WTC11 (cell line): ENCODE results near the gene FUZ. TPM values are rescaled to one million over a fixed set of nuclear protein-coding genes. Genes with fewer than 3 reads are reported as not detected.

Source experiments
- EMX1 ChIP-seq: fragments of 250-450 bp; sonication (Bioruptor Pico); IDR thresholded peaks from 2 replicates; pipeline ENCODE4 v1.8.0; 2021; ENCODE audit warnings: mild to moderate bottlenecking
- FOXJ3 ChIP-seq: sonication (generic); formaldehyde crosslinking; IDR thresholded peaks from 2 replicates; pipeline ENCODE4 v1.9.0; 2021; ENCODE audit warnings: missing genetic modification reagents, mild to moderate bottlenecking, borderline replicate concordance
- GTF2I ChIP-seq: fragments of 250-450 bp; sonication (Bioruptor Pico); conservative IDR thresholded peaks from 2 replicates; pipeline ENCODE4 v1.4.0; 2021; ENCODE audit warnings: mild to moderate bottlenecking
- HMGA2 ChIP-seq: fragments of 250-450 bp; sonication (Bioruptor Pico); IDR thresholded peaks from 2 replicates; pipeline ENCODE4 v1.4.0; 2021; ENCODE audit warnings: mild to moderate bottlenecking, moderate library complexity
- JAZF1 ChIP-seq: fragments of 250-450 bp; sonication (Bioruptor Pico); IDR thresholded peaks from 2 replicates; pipeline ENCODE4 v1.9.0; 2021; ENCODE audit warnings: moderate library complexity, mild to moderate bottlenecking, inconsistent platforms
- MXD4 ChIP-seq: fragments of 250-450 bp; sonication (Bioruptor Pico); IDR thresholded peaks from 2 replicates; pipeline ENCODE4 v1.8.0; 2021; ENCODE audit warnings: mild to moderate bottlenecking, moderate library complexity, borderline replicate concordance
- NFE2L1 ChIP-seq: sonication (generic); formaldehyde crosslinking; IDR thresholded peaks from 2 replicates; pipeline ENCODE4 v1.8.1; 2023; ENCODE audit warnings: missing genetic modification reagents
- PRDM15 ChIP-seq: sonication (generic); formaldehyde crosslinking; IDR thresholded peaks from 2 replicates; pipeline ENCODE4 v1.8.0; 2022; ENCODE audit warnings: missing genetic modification reagents
- PRRX2 ChIP-seq: fragments of 250-450 bp; sonication (Bioruptor Pico); IDR thresholded peaks from 2 replicates; pipeline ENCODE4 v1.8.0; 2021; ENCODE audit warnings: mild to moderate bottlenecking
- SMAD3 ChIP-seq: sonication (generic); formaldehyde crosslinking; IDR thresholded peaks from 2 replicates; pipeline ENCODE4 v1.8.0; 2022; ENCODE audit warnings: missing genetic modification reagents, mild to moderate bottlenecking, borderline replicate concordance
- SMAD4 ChIP-seq: sonication (generic); formaldehyde crosslinking; IDR thresholded peaks from 2 replicates; pipeline ENCODE4 v1.8.0; 2022; ENCODE audit warnings: mild to moderate bottlenecking, missing genetic modification reagents
- SOX15 ChIP-seq: fragments of 250-450 bp; sonication (Bioruptor Pico); IDR thresholded peaks from 2 replicates; pipeline ENCODE4 v1.9.0; 2021; ENCODE audit warnings: mild to moderate bottlenecking
- STAT6 ChIP-seq: sonication (generic); formaldehyde crosslinking; conservative IDR thresholded peaks from 2 replicates; pipeline ENCODE4 v1.8.1; 2023; ENCODE audit warnings: mild to moderate bottlenecking, low read depth, missing genetic modification reagents, moderate library complexity
- ZNF138 ChIP-seq: sonication (generic); formaldehyde crosslinking; conservative IDR thresholded peaks from 2 replicates; pipeline ENCODE4 v1.8.1; 2022; ENCODE audit warnings: mild to moderate bottlenecking, moderate library complexity, missing genetic modification reagents
- ZNF396 ChIP-seq: fragments of 250-450 bp; sonication (Bioruptor Pico); IDR thresholded peaks from 2 replicates; pipeline ENCODE4 v1.8.0; 2021; ENCODE audit warnings: mild to moderate bottlenecking, moderate library complexity, borderline replicate concordance
- ZNF416 ChIP-seq: fragments of 250-450 bp; sonication (Bioruptor Pico); IDR thresholded peaks from 2 replicates; pipeline ENCODE4 v1.9.0; 2021; ENCODE audit warnings: mild to moderate bottlenecking, inconsistent platforms
- total RNA-seq: library from RNA; stranded (reverse); gene quantifications from 3 replicates; pipeline ENCODE4 v1.2.3, GENCODE V29; 2021
- TF ChIP-seq, protein P1 (sequence below): sonication (generic); formaldehyde crosslinking; IDR thresholded peaks from 2 replicates; pipeline ENCODE4 v1.8.1; 2023; ENCODE audit warnings: mild to moderate bottlenecking, moderate library complexity, missing genetic modification reagents
- TF ChIP-seq, protein P2 (sequence below): sonication (generic); formaldehyde crosslinking; IDR thresholded peaks from 2 replicates; pipeline ENCODE4 v1.8.1; 2023; ENCODE audit warnings: mild to moderate bottlenecking, missing genetic modification reagents, moderate library complexity
- TF ChIP-seq, protein P3 (sequence below): sonication (generic); formaldehyde crosslinking; IDR thresholded peaks from 2 replicates; pipeline ENCODE4 v1.8.0; 2023; ENCODE audit warnings: missing genetic modification reagents, mild to moderate bottlenecking, borderline replicate concordance
- TF ChIP-seq, protein P4 (sequence below): sonication (generic); formaldehyde crosslinking; IDR thresholded peaks from 2 replicates; pipeline ENCODE4 v1.8.1; 2023; ENCODE audit warnings: mild to moderate bottlenecking, missing genetic modification reagents, moderate library complexity

FUZ gene
- total RNA-seq, 1 experiment from 2014 or later: 35.1 TPM

- TF ChIP-seq, protein P1, sequence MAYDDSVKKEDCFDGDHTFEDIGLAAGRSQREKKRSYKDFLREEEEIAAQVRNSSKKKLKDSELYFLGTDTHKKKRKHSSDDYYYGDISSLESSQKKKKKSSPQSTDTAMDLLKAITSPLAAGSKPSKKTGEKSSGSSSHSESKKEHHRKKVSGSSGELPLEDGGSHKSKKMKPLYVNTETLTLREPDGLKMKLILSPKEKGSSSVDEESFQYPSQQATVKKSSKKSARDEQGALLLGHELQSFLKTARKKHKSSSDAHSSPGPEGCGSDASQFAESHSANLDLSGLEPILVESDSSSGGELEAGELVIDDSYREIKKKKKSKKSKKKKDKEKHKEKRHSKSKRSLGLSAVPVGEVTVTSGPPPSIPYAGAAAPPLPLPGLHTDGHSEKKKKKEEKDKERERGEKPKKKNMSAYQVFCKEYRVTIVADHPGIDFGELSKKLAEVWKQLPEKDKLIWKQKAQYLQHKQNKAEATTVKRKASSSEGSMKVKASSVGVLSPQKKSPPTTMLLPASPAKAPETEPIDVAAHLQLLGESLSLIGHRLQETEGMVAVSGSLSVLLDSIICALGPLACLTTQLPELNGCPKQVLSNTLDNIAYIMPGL: no peak
- TF ChIP-seq SMAD3 (CRISPR knock-in tag) (no peak), FOXJ3 (no peak), PRDM15 (CRISPR knock-in tag) (no peak), ZNF138 (CRISPR knock-in tag) (no peak), GTF2I (CRISPR knock-in tag) (no peak), ZNF416 (no peak), SOX15 (no peak), MXD4 (no peak), ZNF396 (no peak), STAT6 (CRISPR knock-in tag) (no peak), EMX1 (CRISPR knock-in tag) (0 out of 2 replicates have a peak, but pooled peaks have one; percentile 26), NFE2L1 (CRISPR knock-in tag) (peak; percentile 18; the same call in 1 of the 2 replicates), PRRX2 (CRISPR knock-in tag) (no peak), HMGA2 (CRISPR knock-in tag) (no peak), SMAD4 (CRISPR knock-in tag) (no peak), JAZF1 (CRISPR knock-in tag) (no peak)
- TF ChIP-seq, protein P2, sequence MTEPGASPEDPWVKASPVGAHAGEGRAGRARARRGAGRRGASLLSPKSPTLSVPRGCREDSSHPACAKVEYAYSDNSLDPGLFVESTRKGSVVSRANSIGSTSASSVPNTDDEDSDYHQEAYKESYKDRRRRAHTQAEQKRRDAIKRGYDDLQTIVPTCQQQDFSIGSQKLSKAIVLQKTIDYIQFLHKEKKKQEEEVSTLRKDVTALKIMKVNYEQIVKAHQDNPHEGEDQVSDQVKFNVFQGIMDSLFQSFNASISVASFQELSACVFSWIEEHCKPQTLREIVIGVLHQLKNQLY (CRISPR knock-in tag): no peak
- TF ChIP-seq, protein P3, sequence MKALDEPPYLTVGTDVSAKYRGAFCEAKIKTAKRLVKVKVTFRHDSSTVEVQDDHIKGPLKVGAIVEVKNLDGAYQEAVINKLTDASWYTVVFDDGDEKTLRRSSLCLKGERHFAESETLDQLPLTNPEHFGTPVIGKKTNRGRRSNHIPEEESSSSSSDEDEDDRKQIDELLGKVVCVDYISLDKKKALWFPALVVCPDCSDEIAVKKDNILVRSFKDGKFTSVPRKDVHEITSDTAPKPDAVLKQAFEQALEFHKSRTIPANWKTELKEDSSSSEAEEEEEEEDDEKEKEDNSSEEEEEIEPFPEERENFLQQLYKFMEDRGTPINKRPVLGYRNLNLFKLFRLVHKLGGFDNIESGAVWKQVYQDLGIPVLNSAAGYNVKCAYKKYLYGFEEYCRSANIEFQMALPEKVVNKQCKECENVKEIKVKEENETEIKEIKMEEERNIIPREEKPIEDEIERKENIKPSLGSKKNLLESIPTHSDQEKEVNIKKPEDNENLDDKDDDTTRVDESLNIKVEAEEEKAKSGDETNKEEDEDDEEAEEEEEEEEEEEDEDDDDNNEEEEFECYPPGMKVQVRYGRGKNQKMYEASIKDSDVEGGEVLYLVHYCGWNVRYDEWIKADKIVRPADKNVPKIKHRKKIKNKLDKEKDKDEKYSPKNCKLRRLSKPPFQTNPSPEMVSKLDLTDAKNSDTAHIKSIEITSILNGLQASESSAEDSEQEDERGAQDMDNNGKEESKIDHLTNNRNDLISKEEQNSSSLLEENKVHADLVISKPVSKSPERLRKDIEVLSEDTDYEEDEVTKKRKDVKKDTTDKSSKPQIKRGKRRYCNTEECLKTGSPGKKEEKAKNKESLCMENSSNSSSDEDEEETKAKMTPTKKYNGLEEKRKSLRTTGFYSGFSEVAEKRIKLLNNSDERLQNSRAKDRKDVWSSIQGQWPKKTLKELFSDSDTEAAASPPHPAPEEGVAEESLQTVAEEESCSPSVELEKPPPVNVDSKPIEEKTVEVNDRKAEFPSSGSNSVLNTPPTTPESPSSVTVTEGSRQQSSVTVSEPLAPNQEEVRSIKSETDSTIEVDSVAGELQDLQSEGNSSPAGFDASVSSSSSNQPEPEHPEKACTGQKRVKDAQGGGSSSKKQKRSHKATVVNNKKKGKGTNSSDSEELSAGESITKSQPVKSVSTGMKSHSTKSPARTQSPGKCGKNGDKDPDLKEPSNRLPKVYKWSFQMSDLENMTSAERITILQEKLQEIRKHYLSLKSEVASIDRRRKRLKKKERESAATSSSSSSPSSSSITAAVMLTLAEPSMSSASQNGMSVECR (CRISPR knock-in tag): no peak
- TF ChIP-seq, protein P4, sequence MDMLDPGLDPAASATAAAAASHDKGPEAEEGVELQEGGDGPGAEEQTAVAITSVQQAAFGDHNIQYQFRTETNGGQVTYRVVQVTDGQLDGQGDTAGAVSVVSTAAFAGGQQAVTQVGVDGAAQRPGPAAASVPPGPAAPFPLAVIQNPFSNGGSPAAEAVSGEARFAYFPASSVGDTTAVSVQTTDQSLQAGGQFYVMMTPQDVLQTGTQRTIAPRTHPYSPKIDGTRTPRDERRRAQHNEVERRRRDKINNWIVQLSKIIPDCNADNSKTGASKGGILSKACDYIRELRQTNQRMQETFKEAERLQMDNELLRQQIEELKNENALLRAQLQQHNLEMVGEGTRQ (CRISPR knock-in tag): no peak
- TF ChIP-seq, all 79 proteins: peak for 15
Measured at GRCh38 chr19:49850487-49851342, 37.6 kb upstream of the FUZ start, which contains the start of gene PTOV1 (continued).
